T-helper 1 cell treated with Interleukin-12 subunit alpha and Interleukin-12 subunit beta and Interleukin-4 antibody, amounts not matched to agents 30 μg/mL and 1 μg/mL, for 36 hours (primary cell): ENCODE measurements around the gene TMA16.

Experiments
- H3K27ac Mint-ChIP-seq: one replicate; pipeline ENCODE4 v1.8.0; 2021; ENCODE audit warnings: mild to moderate bottlenecking, mixed read lengths
- H3K27me3 Mint-ChIP-seq: one replicate; pipeline ENCODE4 v1.8.0; 2021; ENCODE audit warnings: low read depth, mixed read lengths
- H3K36me3 Mint-ChIP-seq: one replicate; pipeline ENCODE4 v1.8.0; 2021; ENCODE audit warnings: low read depth, mixed read lengths
- H3K4me1 Mint-ChIP-seq: one replicate; pipeline ENCODE4 v1.8.0; 2021; ENCODE audit warnings: low read depth, mixed read lengths
- H3K4me3 Mint-ChIP-seq: one replicate; pipeline ENCODE4 v1.8.0; 2021; ENCODE audit warnings: mild to moderate bottlenecking, moderate library complexity, mixed read lengths
- H3K9me3 Mint-ChIP-seq: one replicate; pipeline ENCODE4 v1.8.0; 2021; ENCODE audit warnings: mixed read lengths

TMA16 gene

GRCh38 chr4:163563592-163563991 lies 69.1 kb downstream of the TMA16 start:
- no peaks in the 10 kb centered on the region for H3K36me3 Mint-ChIP-seq
- no peaks in the 10 kb centered on the region for H3K9me3 Mint-ChIP-seq
- no peak overlapping the region for H3K4me3 Mint-ChIP-seq
- H3K4me1 Mint-ChIP-seq: peaks cover 5% of the 10 kb centered on the region
- no peak overlapping the region for H3K27ac Mint-ChIP-seq
- peaks cover 5% of the 10 kb centered on the region for H3K27me3 Mint-ChIP-seq

DNA sequence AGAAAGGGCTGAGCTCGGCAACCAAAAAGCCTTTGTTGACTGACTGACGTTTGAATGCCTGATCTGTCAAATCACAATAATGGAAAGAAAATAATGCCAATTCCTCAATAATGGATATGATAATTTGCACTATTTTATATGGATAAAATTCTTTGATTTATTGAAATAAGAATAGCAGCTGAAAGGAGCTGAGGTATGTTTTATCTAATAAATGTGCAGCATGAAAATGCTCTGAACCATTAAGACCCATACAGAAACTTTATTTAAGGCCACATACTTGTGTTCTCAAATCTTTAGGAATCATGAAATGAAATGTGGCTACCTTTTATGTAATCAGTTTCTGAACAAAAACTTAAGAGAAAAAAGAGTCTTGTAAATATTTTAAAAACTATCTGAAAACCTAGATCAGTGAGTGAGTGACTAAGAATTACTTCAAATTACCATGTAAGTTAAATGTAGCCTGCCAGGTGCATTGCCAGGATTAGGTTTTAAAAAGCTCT lies 69.8 kb downstream of the TMA16 start:
- Mint-ChIP-seq H3K4me3 (no peak overlapping the region), H3K4me1 (peaks cover under 1% of the 10 kb centered on the region), H3K36me3 (no peaks in the 10 kb centered on the region), H3K9me3 (no peaks in the 10 kb centered on the region), H3K27ac (no peak overlapping the region), H3K27me3 (peaks cover 5% of the 10 kb centered on the region)

GRCh38 chr4:163565226-163566135 lies 71.0 kb downstream of the TMA16 start:
- H3K27ac Mint-ChIP-seq: no peak overlapping the region

GRCh38 chr4:163566257-163566796 lies 71.8 kb downstream of the TMA16 start:
- H3K4me1 Mint-ChIP-seq: no peaks in the 10 kb centered on the region
- H3K4me3 Mint-ChIP-seq: no peak overlapping the region
- H3K27ac Mint-ChIP-seq: no peak overlapping the region
- no peaks in the 10 kb centered on the region for H3K36me3 Mint-ChIP-seq
- H3K27me3 Mint-ChIP-seq: peaks cover 5% of the 10 kb centered on the region
- H3K9me3 Mint-ChIP-seq: no peaks in the 10 kb centered on the region

More at GRCh38 chr4:163565226-163566135, 71.0 kb downstream of the TMA16 start:
- Mint-ChIP-seq H3K4me1 (no peaks in the 10 kb centered on the region), H3K27me3 (peaks cover 5% of the 10 kb centered on the region), H3K36me3 (no peaks in the 10 kb centered on the region), H3K4me3 (no peak overlapping the region), H3K9me3 (no peaks in the 10 kb centered on the region)

- Mint-ChIP-seq H3K36me3 (no peaks in the 10 kb centered on the region), H3K4me1 (no peaks in the 10 kb centered on the region), H3K27ac (no peak overlapping the region), H3K4me3 (no peak overlapping the region), H3K27me3 (no peaks in the 10 kb centered on the region), H3K9me3 (no peaks in the 10 kb centered on the region)
Measured at GRCh38 chr4:163568843-163569242, 74.4 kb downstream of the TMA16 start.
